H1 (cell line): ENCODE measurements around the gene TMPRSS13. TPM values are rescaled to one million over a fixed set of nuclear protein-coding genes. Genes with fewer than 3 reads are reported as not detected.

Source experiments
- CTCF ChIA-PET: fragments of 300-600 bp; sonication (Branson Sonifier 250); formaldehyde crosslinking; loops from one replicate; lab custom pipeline; 2021; ENCODE audit not compliant: partially characterized antibody; lab: Charles Lee
- POLR2A ChIA-PET: fragments of 300-600 bp; sonication (Branson Sonifier 250); formaldehyde crosslinking; loops from one replicate; lab custom pipeline; 2021; ENCODE audit warnings: inconsistent platforms; ENCODE audit not compliant: partially characterized antibody; lab: Charles Lee
- DNase-seq, 2 experiments: peaks; one replicate each; pipeline versions ENCODE4 v3.0.0 to v3.0.0-alpha.2; 2010 to 2022; ENCODE audit warnings: low spot score in 2 of 2, low read depth in 1 of 2, mixed read lengths in 1 of 2
- FAIRE-seq: peaks from 2 replicates; lab custom pipeline; 2011; peaks lifted over from hg19 to GRCh38; lab: Jason Lieb, UNC
- H2AFZ ChIP-seq: 2 replicates; pipeline ENCODE4 v1.8.1; 2012; ENCODE audit warnings: low read length, inconsistent platforms
- H2AK5ac ChIP-seq: 2 replicates; pipeline ENCODE4 v1.6.1; 2013; ENCODE audit warnings: low read depth, low read length
- H2BK120ac ChIP-seq: replicated peaks from 2 replicates; pipeline ENCODE3; 2013; ENCODE audit warnings: low read depth, low read length, inconsistent platforms
- H2BK12ac ChIP-seq: 2 replicates; pipeline ENCODE4 v1.6.1; 2013; ENCODE audit warnings: low read depth, low read length
- H2BK15ac ChIP-seq: 2 replicates; pipeline ENCODE4 v1.6.1; 2013; ENCODE audit warnings: low read length
- H2BK20ac ChIP-seq: 2 replicates; pipeline ENCODE4 v1.6.1; 2013; ENCODE audit warnings: low read length
- H2BK5ac ChIP-seq: 2 replicates; pipeline ENCODE4 v1.6.1; 2013; ENCODE audit warnings: low read depth, low read length
- H3K14ac ChIP-seq: 2 replicates; pipeline ENCODE4 v1.6.1; 2013; ENCODE audit warnings: inconsistent platforms; ENCODE audit not compliant: insufficient read length
- H3K18ac ChIP-seq: 2 replicates; pipeline ENCODE4 v1.6.1; 2013; ENCODE audit warnings: low read length; ENCODE audit errors: extremely low read depth
- H3K23ac ChIP-seq: 2 replicates; pipeline ENCODE4 v1.6.1; 2013; ENCODE audit warnings: inconsistent platforms; ENCODE audit not compliant: insufficient read length
- H3K23me2 ChIP-seq: 2 replicates; pipeline ENCODE4 v1.6.1; 2013; ENCODE audit warnings: low read depth, low read length
- H3K27ac ChIP-seq: 2 replicates; pipeline ENCODE4 v1.6.1; 2011; ENCODE audit warnings: low read depth, low read length, inconsistent platforms
- H3K27me3 ChIP-seq, 4 experiments: replicated peaks in 1 of 4; 1 replicate in 1 of 4; 2 replicates in 3 of 4; pipeline versions ENCODE4 v1.6.1 to v1.8.1; 2011 to 2013; ENCODE audit warnings: low read length in 3 of 4, mild to moderate bottlenecking in 3 of 4, inconsistent platforms in 2 of 4, mixed read lengths in 2 of 4, moderate library complexity in 1 of 4; ENCODE audit not compliant: control insufficient read depth in 3 of 4, insufficient read depth in 3 of 4; ENCODE audit errors: extremely low read depth in 1 of 4
- H3K36me3 ChIP-seq, 4 experiments: 2 replicates each; pipeline versions ENCODE4 v1.6.1 to v1.8.1; 2011 to 2013; ENCODE audit warnings: mild to moderate bottlenecking in 4 of 4, low read length in 3 of 4, moderate library complexity in 2 of 4, control low read depth in 1 of 4, inconsistent platforms in 1 of 4; ENCODE audit not compliant: insufficient read depth in 4 of 4, control insufficient read depth in 2 of 4
- H3K4ac ChIP-seq: replicated peaks from 2 replicates; pipeline ENCODE3; 2013; ENCODE audit warnings: low read length, low read depth, mixed read lengths, inconsistent platforms; ENCODE audit not compliant: insufficient read length
- H3K4me1 ChIP-seq, 4 experiments: replicated peaks in 1 of 4; 1 replicate in 1 of 4; 2 replicates in 3 of 4; pipeline versions ENCODE4 v1.6.1 to v1.8.1; 2011 to 2013; ENCODE audit warnings: low read length in 3 of 4, inconsistent platforms in 2 of 4, mixed read lengths in 1 of 4; ENCODE audit not compliant: insufficient read depth in 4 of 4, control insufficient read depth in 3 of 4
- H3K4me2 ChIP-seq, 2 experiments: 2 replicates each; pipeline versions ENCODE4 v1.6.1 to v1.8.1; 2011 to 2013; ENCODE audit warnings: low read depth in 2 of 2, low read length in 2 of 2, control low read depth in 1 of 2, inconsistent platforms in 1 of 2, mild to moderate bottlenecking in 1 of 2; ENCODE audit not compliant: insufficient read depth in 1 of 2
- H3K4me3 ChIP-seq, 4 experiments: fragments of 200-600, 300-600 bp in 1 of 4; sonication (generic), shearing (Covaris generic), sonication (Bioruptor Twin) in 1 of 4; 2 replicates each; pipeline versions ENCODE4 v1.5.1 to v1.8.1; 2011 to 2016; ENCODE audit warnings: low read length in 4 of 4, low read depth in 3 of 4, control low read depth in 2 of 4, inconsistent platforms in 2 of 4, mild to moderate bottlenecking in 2 of 4, mixed read lengths in 1 of 4, moderate library complexity in 1 of 4; ENCODE audit not compliant: insufficient read depth in 2 of 4; ENCODE audit errors: extremely low read depth in 1 of 4
- H3K56ac ChIP-seq: replicated peaks from 2 replicates; pipeline ENCODE3; 2013; ENCODE audit warnings: low read depth, mild to moderate bottlenecking, mixed read lengths, low read length, inconsistent platforms; ENCODE audit not compliant: insufficient read length
- H3K79me1 ChIP-seq: 2 replicates; pipeline ENCODE4 v1.6.1; 2013; ENCODE audit warnings: low read depth, low read length, control low read depth
- H3K79me2 ChIP-seq, 2 experiments: 2 replicates each; pipeline versions ENCODE4 v1.6.1 to v1.8.1; 2012 to 2013; ENCODE audit warnings: low read length in 2 of 2, mild to moderate bottlenecking in 2 of 2, inconsistent platforms in 1 of 2; ENCODE audit not compliant: insufficient read depth in 2 of 2, control insufficient read depth in 1 of 2
- H3K9ac ChIP-seq, 4 experiments: replicated peaks in 1 of 4; 1 replicate in 1 of 4; 2 replicates in 3 of 4; pipeline versions ENCODE4 v1.6.1 to v1.8.1; 2011 to 2013; ENCODE audit warnings: low read depth in 3 of 4, low read length in 3 of 4, control low read depth in 2 of 4, mild to moderate bottlenecking in 2 of 4, moderate library complexity in 2 of 4, inconsistent platforms in 1 of 4; ENCODE audit errors: extremely low read depth in 1 of 4
- H3K9me3 ChIP-seq, 2 experiments: 2 replicates each; pipeline versions ENCODE4 v1.6.1 to v1.8.1; 2012 to 2013; ENCODE audit warnings: mild to moderate bottlenecking in 2 of 2, moderate library complexity in 2 of 2, control low read depth in 1 of 2, inconsistent platforms in 1 of 2, low read depth in 1 of 2, low read length in 1 of 2, mixed read lengths in 1 of 2; ENCODE audit not compliant: insufficient read depth in 2 of 2
- H4K20me1 ChIP-seq, 2 experiments: replicated peaks in 1 of 2; 2 replicates each; pipeline versions ENCODE3 to v1.8.1; 2011 to 2013; ENCODE audit warnings: inconsistent platforms in 2 of 2, low read length in 2 of 2, mild to moderate bottlenecking in 1 of 2; ENCODE audit not compliant: insufficient read depth in 2 of 2, control insufficient read depth in 1 of 2
- H4K5ac ChIP-seq: 2 replicates; pipeline ENCODE4 v1.6.1; 2013; ENCODE audit warnings: low read length, low read depth, mixed read lengths, inconsistent platforms; ENCODE audit not compliant: insufficient read length
- H4K8ac ChIP-seq: 2 replicates; pipeline ENCODE4 v1.8.0; 2013; ENCODE audit warnings: mild to moderate bottlenecking, moderate library complexity, low read length, inconsistent platforms; ENCODE audit not compliant: insufficient read depth; ENCODE audit errors: extremely low read depth
- H4K91ac ChIP-seq: replicated peaks from 2 replicates; pipeline ENCODE3; 2013; ENCODE audit warnings: low read length, mixed read lengths, inconsistent platforms; ENCODE audit not compliant: insufficient read length
- BACH1 ChIP-seq: IDR thresholded peaks from 2 replicates; pipeline ENCODE4 v1.6.1; 2012; ENCODE audit warnings: low read length, improper control_type of control experiment
- CTCF ChIP-seq, 3 experiments: IDR thresholded peaks; 1 replicate in 2 of 3; 2 replicates in 1 of 3; pipeline versions ENCODE4 v1.5.1 to v1.6.1; 2011; ENCODE audit warnings: low read length in 3 of 3, mild to moderate bottlenecking in 3 of 3, inconsistent platforms in 2 of 3, low read depth in 1 of 3, moderate library complexity in 1 of 3; ENCODE audit not compliant: insufficient read depth in 1 of 3; ENCODE audit errors: control extremely low read depth in 1 of 3
- RAD21 ChIP-seq, 2 experiments: IDR thresholded peaks in 1 of 2; conservative IDR thresholded peaks in 1 of 2; 2 replicates each; pipeline ENCODE4 v1.6.1; 2011; ENCODE audit warnings: low read depth in 2 of 2, low read length in 2 of 2, improper control_type of control experiment in 1 of 2, inconsistent platforms in 1 of 2, mild to moderate bottlenecking in 1 of 2, moderate library complexity in 1 of 2
- WGBS, 2 experiments: shearing (Covaris generic) in 1 of 2; methylation state at CpG; one replicate each; pipeline versions ENCODE4 v1.1.6 to v1.1.7; 2013 to 2015; ENCODE audit warnings: low lambda C conversion rate in 2 of 2, mixed read lengths in 2 of 2, inconsistent platforms in 1 of 2, low coverage in 1 of 2, missing lambda C conversion rate in 1 of 2; ENCODE audit not compliant: insufficient replicate concordance in 2 of 2, insufficient coverage in 1 of 2, insufficient read length in 1 of 2; ENCODE audit errors: extremely low coverage in 1 of 2, missing lambda C conversion rate in 1 of 2; 5-methylcytosine and 5-hydroxymethylcytosine counted together
- polyA plus RNA-seq, 7 experiments: library from polyadenylated mRNA; depleted of rRNA in 3 of 7; stranded (reverse) in 5 of 7; unstranded in 2 of 7; fragments of >200 nt in 5 of 7; fragments of 200-250 nt in 2 of 7; gene quantifications; 1 replicate in 5 of 7; 2 replicates in 1 of 7; 4 replicates in 1 of 7; pipeline versions ENCODE4 v1.2.1 to v1.2.3, GENCODE V29; 2011 to 2013; ENCODE audit warnings: missing spikeins in 2 of 7, mixed read lengths in 2 of 7
- total RNA-seq: library from RNA; stranded (reverse); fragmentation: NEBNext Ultra II Directional; extraction: Animal tissue kit (Norgen Biotek cat#: 25700); gene quantifications from 2 replicates; pipeline ENCODE4 v1.2.1, GENCODE V29; 2021

The TMPRSS13 gene
- total and polyA plus RNA-seq, 2 of the 8 experiments (the other 6 are each of a cell fraction or from before 2014, with no cell fraction given), result 0.61 to 0.79 TPM

DNA sequence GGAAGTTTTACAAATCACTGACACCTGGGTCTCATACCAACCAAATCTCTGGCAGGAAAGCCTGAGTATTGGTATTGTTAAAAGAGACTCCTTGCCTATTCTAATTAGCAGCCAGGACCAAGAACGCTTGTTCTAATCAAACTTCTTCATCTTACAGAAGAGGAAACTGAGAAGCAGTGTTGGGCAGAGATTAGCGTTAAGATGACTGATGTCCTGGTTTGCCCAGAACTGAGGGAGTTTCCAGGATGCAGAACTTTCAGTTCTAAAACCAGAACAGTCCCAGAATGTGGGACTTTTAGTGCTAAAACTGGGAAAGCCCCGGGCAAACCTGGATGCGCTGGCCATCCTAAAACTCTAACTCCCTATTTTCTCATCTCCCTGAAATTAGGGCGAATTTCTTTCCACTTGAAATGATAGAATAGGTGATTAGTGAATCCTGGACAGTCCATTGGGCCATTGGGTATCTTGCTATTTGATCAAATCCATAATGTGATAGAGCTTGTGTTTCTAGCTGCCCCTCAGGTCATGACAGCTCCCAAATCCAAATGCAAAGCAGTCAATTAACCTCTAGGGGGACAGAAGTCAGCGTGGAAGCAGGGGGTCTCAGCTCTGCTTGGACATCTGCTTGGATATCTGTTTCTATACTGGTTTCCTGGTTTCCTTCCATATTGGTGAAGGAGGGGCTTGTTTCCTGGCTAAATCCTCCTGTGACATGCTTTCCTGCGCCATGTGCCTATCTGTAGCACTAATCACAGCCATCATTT, 16.0 kb upstream of the TMPRSS13 start:
- POLR2A ChIA-PET, result no interaction called here

More for the DNA sequence above, 16.0 kb upstream of the TMPRSS13 start:
- no peak overlapping the region for H3K14ac ChIP-seq
- H3K9me3 ChIP-seq, result no peaks in the 10 kb centered on the region
- DNase-seq (peak in 1 of 2 experiments; percentile 7), FAIRE-seq (no peak)
- no peaks in the 10 kb centered on the region for H4K20me1 ChIP-seq
- 63% methylated on average over 7 of the region's 7 CpGs; no CpG with 5 or more reads in 1 of the 2 experiments for WGBS, 2 experiments
- no peak overlapping the region for H4K8ac ChIP-seq
- CTCF ChIA-PET, result interaction anchor here (0.5 to 12.4 kb wide), 29 partner anchors 9 to 225 kb away, joined by 3 to 173 read pairs (median 4); partner anchors contain the start of genes FXYD2 and TMPRSS13
- H3K23me2 ChIP-seq, result no peaks in the 10 kb centered on the region
- H2BK15ac ChIP-seq, result no peak overlapping the region
- H3K56ac ChIP-seq, result no peak overlapping the region
- no peak overlapping the region for H4K5ac ChIP-seq
- no peak overlapping the region for H2BK20ac ChIP-seq
- no peak overlapping the region for H2BK12ac ChIP-seq
- H3K79me1 ChIP-seq, result no peaks in the 10 kb centered on the region
- H2AK5ac ChIP-seq, result no peak overlapping the region
- H3K4ac ChIP-seq, result no peak overlapping the region
- no peak overlapping the region for H3K23ac ChIP-seq
- H3K36me3 ChIP-seq, result no peaks in the 10 kb centered on the region
- H4K91ac ChIP-seq, result no peak overlapping the region
- no peak overlapping the region for H2BK120ac ChIP-seq
- no peaks in the 10 kb centered on the region; a peak in 1 of 7 replicates for H3K27me3 ChIP-seq
- H3K79me2 ChIP-seq, result no peaks in the 10 kb centered on the region
- H3K4me3 ChIP-seq, result no peak overlapping the region
- H2BK5ac ChIP-seq, result no peak overlapping the region
- H3K18ac ChIP-seq, result no peak overlapping the region
- peak; percentile 23 to 48; a peak in 3 of 4 replicates for TF ChIP-seq RAD21 (IDR thresholded peaks at IDR 0.05 in 1 of 2, conservative IDR thresholded peaks at IDR 0.05 in 1 of 2; ENCODE audit: low read depth in 2 of 2, low read length in 2 of 2)
- TF ChIP-seq CTCF (IDR thresholded peaks at IDR 0.05; ENCODE audit: control extremely low read depth in 1 of 3, insufficient read depth in 1 of 3, low read depth in 1 of 3, low read length in 3 of 3), result peak; percentile 30 to 51 (median 51)
- no peak for TF ChIP-seq BACH1
- TF ChIP-seq, all 59 proteins: peak for 2
- Histone ChIP-seq H3K27ac (no peak overlapping the region), H3K4me2 (no peak overlapping the region), H3K9ac (no peak overlapping the region), H3K4me1 (0 out of 7 replicates have a peak, but pooled peaks cover 0 to 2% (median 0%) of the 10 kb centered on the region in 4 experiments), H2AFZ (no peak overlapping the region)
